Skeletal muscle satellite cell (primary cell): Measurements from ENCODE around the gene ANK3. TPM values are rescaled to one million over a fixed set of nuclear protein-coding genes. Genes with fewer than 3 reads are reported as not detected.

ENCODE experiments used
- H3K27me3 ChIP-seq: 2 replicates; pipeline ENCODE4 v1.7.0; 2013; ENCODE audit warnings: low read length; ENCODE audit not compliant: control insufficient read depth, insufficient read depth
- H3K36me3 ChIP-seq: 2 replicates; pipeline ENCODE4 v1.7.0; 2013; ENCODE audit warnings: mild to moderate bottlenecking, control low read depth, low read length; ENCODE audit not compliant: insufficient read depth
- H3K4me1 ChIP-seq: 2 replicates; pipeline ENCODE4 v1.7.0; 2013; ENCODE audit warnings: low read length; ENCODE audit not compliant: control insufficient read depth, insufficient read depth
- H3K4me2 ChIP-seq: 2 replicates; pipeline ENCODE4 v1.7.0; 2013; ENCODE audit warnings: mild to moderate bottlenecking, low read length
- H3K4me3 ChIP-seq: 2 replicates; pipeline ENCODE4 v1.7.0; 2013; ENCODE audit warnings: low read length
- H3K9ac ChIP-seq: 2 replicates; pipeline ENCODE4 v1.7.0; 2013; ENCODE audit warnings: mild to moderate bottlenecking, low read depth, low read length, moderate library complexity
- H3K9me3 ChIP-seq: replicated peaks from 2 replicates; pipeline ENCODE4 v1.7.0; 2013; ENCODE audit warnings: mild to moderate bottlenecking, control low read depth, low read length
- small RNA-seq: library from RNA; depleted of rRNA; stranded (forward); fragments of <200 nt; gene quantifications from one replicate; pipeline ENCODE3, GENCODE V24; 2012

Gene ANK3

GRCh38 chr10:59977486-59977885 lies 412.2 kb downstream of the ANK3 start:
- no peak overlapping the region for H3K4me3 ChIP-seq
- H3K9me3 ChIP-seq: no peaks in the 10 kb centered on the region
- H3K4me2 ChIP-seq: no peak overlapping the region
- no peaks in the 10 kb centered on the region for H3K36me3 ChIP-seq
- H3K27me3 ChIP-seq: no peaks in the 10 kb centered on the region
- H3K9ac ChIP-seq: no peak overlapping the region
- H3K4me1 ChIP-seq: no peaks in the 10 kb centered on the region

DNA sequence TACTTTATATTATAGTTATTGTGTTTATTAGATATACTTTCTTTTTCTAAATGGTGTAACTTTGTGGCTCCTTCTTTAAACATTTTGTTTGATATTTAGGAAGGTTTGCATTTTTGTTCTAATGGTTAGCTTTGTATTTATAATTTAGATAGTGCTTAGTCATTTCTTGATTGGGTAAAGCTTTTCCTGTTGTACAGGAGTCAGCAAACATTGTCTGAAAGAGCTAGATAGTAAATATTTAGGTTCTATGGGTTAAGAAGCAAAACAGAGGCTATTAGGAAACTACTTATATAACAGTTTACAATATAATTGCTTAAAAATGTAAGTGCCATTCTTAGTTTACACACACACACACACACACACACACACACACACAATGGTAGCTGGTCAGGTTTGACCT lies 412.8 kb downstream of the ANK3 start:
- H3K9me3 ChIP-seq: no peaks in the 10 kb centered on the region
- H3K4me2 ChIP-seq: no peak overlapping the region
- H3K4me3 ChIP-seq: no peak overlapping the region
- no peaks in the 10 kb centered on the region for H3K36me3 ChIP-seq
- H3K9ac ChIP-seq: no peak overlapping the region
- H3K4me1 ChIP-seq: no peaks in the 10 kb centered on the region
- H3K27me3 ChIP-seq: no peaks in the 10 kb centered on the region

Small RNA genes within 50 kb of the gene (small RNA-seq; reads per million reads assigned to genes)
- gene RF00019: not detected
